MG63 (cell line): ENCODE measurements around the gene OSCAR. TPM values are rescaled to one million over a fixed set of nuclear protein-coding genes. Genes with fewer than 3 reads are reported as not detected.

Experiments used
- DNase-seq: peaks from one replicate; pipeline ENCODE4 v3.0.0-alpha.2; 2020
- H3K27me3 ChIP-seq: fragments of 250-450 bp; sonication (Bioruptor Pico); 2 replicates; pipeline ENCODE4 v1.5.1; 2020; ENCODE audit warnings: mild to moderate bottlenecking, moderate library complexity
- H3K36me3 ChIP-seq: fragments of 250-450 bp; sonication (Bioruptor Pico); 2 replicates; pipeline ENCODE4 v1.5.1; 2020; ENCODE audit warnings: mild to moderate bottlenecking, moderate library complexity
- H3K4me3 ChIP-seq: fragments of 250-450 bp; sonication (Bioruptor Pico); 2 replicates; pipeline ENCODE4 v1.5.1; 2020; ENCODE audit warnings: mild to moderate bottlenecking, moderate library complexity
- H3K9me3 ChIP-seq: fragments of 250-450 bp; sonication (Bioruptor Pico); 2 replicates; pipeline ENCODE4 v1.5.1; 2020; ENCODE audit warnings: mild to moderate bottlenecking, moderate library complexity
- total RNA-seq: library from RNA; depleted of rRNA; stranded (reverse); fragments of >200 nt; shearing (Covaris generic); gene quantifications from 2 replicates; pipeline ENCODE4 v1.2.3, GENCODE V29; 2014; ENCODE audit warnings: low replicate concordance; rRNA removed

Gene OSCAR
- total RNA-seq, result not detected in 2 replicates

- DNase-seq, result no peak
- Histone ChIP-seq H3K4me3 (no peak within 1 kb of the TSS), H3K36me3 (peaks cover 3% of the 10 kb centered on the region), H3K27me3 (0 out of 2 replicates have a peak, but pooled peaks cover 2% of the 10 kb centered on the region), H3K9me3 (no peaks in the 10 kb centered on the region)
Measured at GRCh38 chr19:54100561-54100960, at the start of gene OSCAR. Gene OSCAR (minus strand): TSS chr19:54100803. CDS start chr19:54100792, 11 bp downstream.

GRCh38 chr19:54149021-54149812, 48.6 kb upstream of the OSCAR start:
- H3K36me3 ChIP-seq, result peaks cover 90% of the 10 kb centered on the region
- H3K9me3 ChIP-seq, result no peaks in the 10 kb centered on the region
- H3K27me3 ChIP-seq, result no peaks in the 10 kb centered on the region

GRCh38 chr19:54148158-54148557, 47.6 kb upstream of the OSCAR start:
- DNase-seq, result no peak
- H3K9me3 ChIP-seq, result no peaks in the 10 kb centered on the region
- H3K27me3 ChIP-seq, result no peaks in the 10 kb centered on the region
- H3K36me3 ChIP-seq, result peaks cover 90% of the 10 kb centered on the region
- H3K4me3 ChIP-seq, result no peak overlapping the region

More at GRCh38 chr19:54149021-54149812, 48.6 kb upstream of the OSCAR start:
- H3K4me3 ChIP-seq, result no peak overlapping the region
- no peak for DNase-seq

GRCh38 chr19:54147676-54148075, 47.1 kb upstream of the OSCAR start:
- H3K4me3 ChIP-seq, result no peak overlapping the region
- H3K36me3 ChIP-seq, result peaks cover 90% of the 10 kb centered on the region
- DNase-seq, result no peak
- H3K9me3 ChIP-seq, result no peaks in the 10 kb centered on the region
- H3K27me3 ChIP-seq, result no peaks in the 10 kb centered on the region

- H3K36me3 ChIP-seq, result peaks cover 91% of the 10 kb centered on the region
- no peaks in the 10 kb centered on the region for H3K9me3 ChIP-seq
- no peak for DNase-seq
- H3K27me3 ChIP-seq, result no peaks in the 10 kb centered on the region
- no peak overlapping the region for H3K4me3 ChIP-seq
Measured at GRCh38 chr19:54145541-54146158, 45.0 kb upstream of the OSCAR start.

- Histone ChIP-seq H3K36me3 (peaks cover 89% of the 10 kb centered on the region), H3K4me3 (no peak overlapping the region), H3K27me3 (no peaks in the 10 kb centered on the region), H3K9me3 (no peaks in the 10 kb centered on the region)
- no peak for DNase-seq
Measured at GRCh38 chr19:54142166-54142780, 41.7 kb upstream of the OSCAR start.

GRCh38 chr19:54141356-54141755, 40.8 kb upstream of the OSCAR start:
- Histone ChIP-seq H3K4me3 (no peak overlapping the region), H3K27me3 (no peaks in the 10 kb centered on the region), H3K36me3 (peaks cover 80% of the 10 kb centered on the region), H3K9me3 (no peaks in the 10 kb centered on the region)
- no peak for DNase-seq

- no peaks in the 10 kb centered on the region for H3K9me3 ChIP-seq
- no peaks in the 10 kb centered on the region for H3K27me3 ChIP-seq
- DNase-seq, result no peak
- H3K4me3 ChIP-seq, result peak overlapping the region; percentile 91
- H3K36me3 ChIP-seq, result peaks cover 53% of the 10 kb centered on the region
Measured at GRCh38 chr19:54138489-54139256, 38.1 kb upstream of the OSCAR start.

GRCh38 chr19:54137699-54138488, 37.3 kb upstream of the OSCAR start, which contains the start of gene CNOT3:
Gene CNOT3 (plus strand): TSS chr19:54137762. CDS start chr19:54142979, 5,217 bp downstream.
- Histone ChIP-seq H3K9me3 (no peaks in the 10 kb centered on the region), H3K27me3 (no peaks in the 10 kb centered on the region), H3K4me3 (peak within 1 kb of the TSS; percentile 91), H3K36me3 (peaks cover 46% of the 10 kb centered on the region)
- peak; percentile 27 for DNase-seq

GRCh38 chr19:54136864-54137698, 36.5 kb upstream of the OSCAR start:
- Histone ChIP-seq H3K27me3 (no peaks in the 10 kb centered on the region), H3K9me3 (no peaks in the 10 kb centered on the region), H3K4me3 (peak overlapping the region; percentile 91), H3K36me3 (peaks cover 38% of the 10 kb centered on the region)
- peak; percentile 100 for DNase-seq

- H3K36me3 ChIP-seq, result peaks cover 29% of the 10 kb centered on the region
- H3K9me3 ChIP-seq, result no peaks in the 10 kb centered on the region
- peak overlapping the region; percentile 55 for H3K4me3 ChIP-seq
- H3K27me3 ChIP-seq, result no peaks in the 10 kb centered on the region
- DNase-seq, result peak; percentile 26
Measured at GRCh38 chr19:54136086-54136863, 35.7 kb upstream of the OSCAR start.

GRCh38 chr19:54133957-54134590, 33.5 kb upstream of the OSCAR start:
- no peak for DNase-seq
- Histone ChIP-seq H3K9me3 (no peaks in the 10 kb centered on the region), H3K4me3 (no peak overlapping the region)

GRCh38 chr19:54133312-54133956, 32.8 kb upstream of the OSCAR start:
- H3K27me3 ChIP-seq, result no peaks in the 10 kb centered on the region
- DNase-seq, result no peak
- H3K9me3 ChIP-seq, result no peaks in the 10 kb centered on the region
- no peak overlapping the region for H3K4me3 ChIP-seq
- peaks cover 12% of the 10 kb centered on the region for H3K36me3 ChIP-seq

More at GRCh38 chr19:54133957-54134590, 33.5 kb upstream of the OSCAR start:
- Histone ChIP-seq H3K36me3 (peaks cover 11% of the 10 kb centered on the region), H3K27me3 (no peaks in the 10 kb centered on the region)

- Histone ChIP-seq H3K9me3 (no peaks in the 10 kb centered on the region), H3K4me3 (no peak overlapping the region), H3K27me3 (no peaks in the 10 kb centered on the region), H3K36me3 (peaks cover 30% of the 10 kb centered on the region)
- no peak for DNase-seq
Measured at GRCh38 chr19:54129617-54129996, 29.0 kb upstream of the OSCAR start.
